ENCODE measurements around the gene GPC3. TPM values are rescaled to one million over a fixed set of nuclear protein-coding genes. Genes with fewer than 3 reads are reported as not detected.
A peak's percentile ranks its signal among the peaks of the same experiment; 100 is the strongest.

GPC3 gene
- total and polyA plus RNA-seq, 4 donors = 8.3 to 270 (median 52.4) TPM

- H3K27ac ChIP-seq (ENCODE audit: low read depth in 1 of 2, low read length in 1 of 2) = no peak overlapping the region
- H3K9me3 ChIP-seq (ENCODE audit: control insufficient read depth in 4 of 4, insufficient read depth in 3 of 4, low read length in 3 of 4) = no peaks in the 10 kb centered on the region
- peaks cover 0 to 4% (median 0%) of the 10 kb centered on the region in 5 donors for H3K4me1 ChIP-seq (ENCODE audit: control insufficient read depth in 5 of 5, insufficient read depth in 5 of 5, low read length in 5 of 5)
- no peak overlapping the region for H3K9ac ChIP-seq (ENCODE audit: insufficient read depth in 1 of 2, low read length in 2 of 2)
- peaks cover 0 to 5% (median 0%) of the 10 kb centered on the region in 4 donors for H3K36me3 ChIP-seq (ENCODE audit: control insufficient read depth in 4 of 4, insufficient read depth in 4 of 4, low read length in 4 of 4)
- DNase-seq (peak in 2 of 3 donors; percentile 20 to 37), ATAC-seq (ENCODE audit: insufficient read depth, low FRiP score) (no peak)
- no peak overlapping the region for H3K4me3 ChIP-seq
- TF ChIP-seq CTCF (IDR thresholded peaks at IDR 0.05; ENCODE audit: control extremely low read depth, extremely low read depth) = no peak
- H3K27me3 ChIP-seq (ENCODE audit: control insufficient read depth in 3 of 3, insufficient read depth in 3 of 3, low read length in 2 of 3) = peaks cover 0 to 14% (median 9%) of the 10 kb centered on the region in 3 donors
- WGBS, 2 donors = 40 to 47% methylated on average over 4 of the region's 4 CpGs
These were observed 236.0 kb downstream of the GPC3 start for GRCh38 chrX:133749370-133749769.

DNA sequence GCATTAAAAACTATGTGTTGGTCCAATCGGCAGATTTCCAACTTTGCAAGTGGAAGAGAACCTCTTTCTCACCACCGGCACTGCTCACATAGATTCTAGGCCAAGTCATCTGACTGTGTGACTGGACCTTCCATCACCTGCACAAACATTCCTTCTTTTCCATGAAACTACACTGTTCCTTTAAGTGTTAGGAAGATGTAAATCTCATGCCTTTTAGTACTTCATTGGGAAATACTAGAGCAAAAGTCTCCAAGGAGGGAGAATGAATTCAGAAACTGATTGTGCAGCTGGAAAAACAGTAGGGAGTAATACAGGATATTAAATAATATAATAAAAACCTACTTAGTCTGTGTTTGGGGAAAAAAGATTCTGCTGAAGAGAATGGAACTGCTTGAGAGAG, 238.2 kb downstream of the GPC3 start:
- Histone ChIP-seq H3K4me1 (ENCODE audit: control insufficient read depth in 5 of 5, insufficient read depth in 5 of 5, low read length in 5 of 5) (peaks cover 0 to 4% (median 0%) of the 10 kb centered on the region in 5 donors), H3K9me3 (ENCODE audit: control insufficient read depth in 4 of 4, insufficient read depth in 3 of 4, low read length in 3 of 4) (no peaks in the 10 kb centered on the region), H3K4me3 (no peak overlapping the region), H3K27ac (ENCODE audit: low read depth in 1 of 2, low read length in 1 of 2) (no peak overlapping the region), H3K36me3 (ENCODE audit: control insufficient read depth in 4 of 4, insufficient read depth in 4 of 4, low read length in 4 of 4) (no peaks in the 10 kb centered on the region), H3K27me3 (ENCODE audit: control insufficient read depth in 3 of 3, insufficient read depth in 3 of 3, low read length in 2 of 3) (peaks cover 0 to 11% (median 6%) of the 10 kb centered on the region in 3 donors), H3K9ac (ENCODE audit: insufficient read depth in 1 of 2, low read length in 2 of 2) (no peak overlapping the region)
- no peak for TF ChIP-seq CTCF (IDR thresholded peaks at IDR 0.05; ENCODE audit: control extremely low read depth, extremely low read depth)
- 69 to 76% methylated on average over 2 of the region's 2 CpGs for WGBS, 2 donors
- no peak for DNase-seq
- no peak for ATAC-seq (ENCODE audit: insufficient read depth, low FRiP score)

- Histone ChIP-seq H3K9ac (ENCODE audit: insufficient read depth in 1 of 2, low read length in 2 of 2) (no peak overlapping the region), H3K36me3 (ENCODE audit: control insufficient read depth in 4 of 4, insufficient read depth in 4 of 4, low read length in 4 of 4) (no peaks in the 10 kb centered on the region), H3K4me3 (no peak overlapping the region), H3K4me1 (ENCODE audit: control insufficient read depth in 5 of 5, insufficient read depth in 5 of 5, low read length in 5 of 5) (peaks cover 0 to 4% (median 0%) of the 10 kb centered on the region in 5 donors), H3K27ac (ENCODE audit: low read depth in 1 of 2, low read length in 1 of 2) (no peak overlapping the region), H3K27me3 (ENCODE audit: control insufficient read depth in 3 of 3, insufficient read depth in 3 of 3, low read length in 2 of 3) (peaks cover 0 to 11% (median 7%) of the 10 kb centered on the region in 3 donors), H3K9me3 (ENCODE audit: control insufficient read depth in 4 of 4, insufficient read depth in 3 of 4, low read length in 3 of 4) (no peaks in the 10 kb centered on the region)
- 48 to 71% methylated on average over 1 of the region's 1 CpG for WGBS, 2 donors
- DNase-seq (no peak), ATAC-seq (ENCODE audit: insufficient read depth, low FRiP score) (no peak)
- no peak for TF ChIP-seq CTCF (IDR thresholded peaks at IDR 0.05; ENCODE audit: control extremely low read depth, extremely low read depth)
These were observed 238.8 kb downstream of the GPC3 start for GRCh38 chrX:133746593-133746992.

DNA sequence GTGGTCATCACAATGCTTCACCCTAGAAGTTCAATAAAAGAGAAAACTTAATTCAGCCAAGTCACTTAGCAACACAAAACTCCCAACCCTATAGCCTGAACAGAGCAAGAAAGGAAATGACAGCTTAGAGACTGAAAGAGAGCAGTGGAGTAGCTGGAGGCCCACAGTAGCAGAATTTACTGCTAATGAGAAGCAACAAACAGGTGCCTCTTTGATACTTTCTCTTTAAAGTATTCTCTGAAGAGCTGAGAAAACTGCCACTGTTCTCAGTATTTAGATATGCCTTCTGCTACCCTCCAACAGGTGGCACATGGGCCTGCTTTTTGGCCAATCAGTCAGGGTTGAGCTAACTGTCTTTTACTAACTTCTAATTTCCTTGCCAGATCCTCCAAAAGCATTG, 240.0 kb downstream of the GPC3 start:
- H3K27me3 ChIP-seq (ENCODE audit: control insufficient read depth in 3 of 3, insufficient read depth in 3 of 3, low read length in 2 of 3) = peaks cover 0 to 11% (median 10%) of the 10 kb centered on the region in 3 donors
- H3K27ac ChIP-seq (ENCODE audit: low read depth in 1 of 2, low read length in 1 of 2) = no peak overlapping the region
- no peaks in the 10 kb centered on the region for H3K9me3 ChIP-seq (ENCODE audit: control insufficient read depth in 4 of 4, insufficient read depth in 3 of 4, low read length in 3 of 4)
- TF ChIP-seq CTCF (IDR thresholded peaks at IDR 0.05; ENCODE audit: control extremely low read depth, extremely low read depth) = no peak
- peaks cover 0 to 4% (median 0%) of the 10 kb centered on the region in 5 donors for H3K4me1 ChIP-seq (ENCODE audit: control insufficient read depth in 5 of 5, insufficient read depth in 5 of 5, low read length in 5 of 5)
- H3K36me3 ChIP-seq (ENCODE audit: control insufficient read depth in 4 of 4, insufficient read depth in 4 of 4, low read length in 4 of 4) = no peaks in the 10 kb centered on the region
- no peak overlapping the region for H3K9ac ChIP-seq (ENCODE audit: insufficient read depth in 1 of 2, low read length in 2 of 2)
- H3K4me3 ChIP-seq = no peak overlapping the region
- DNase-seq (no peak), ATAC-seq (ENCODE audit: insufficient read depth, low FRiP score) (no peak)
